Activated naive CD4-positive, alpha-beta T cell treated with anti-CD3 and anti-CD28 coated beads, Interleukin-2, amount 50 U/mL, for 16 hours (primary cell): ENCODE data around the gene SORCS2.

ENCODE experiments used
- DNase-seq: peaks from one replicate; pipeline ENCODE4 v3.0.0-alpha.2; 2020

Gene SORCS2

GRCh38 chr4:7398788-7399439, 206.6 kb downstream of the SORCS2 start:
- DNase-seq: no peak

- DNase-seq: no peak
These were observed 207.3 kb downstream of the SORCS2 start for GRCh38 chr4:7399440-7400234.

- DNase-seq: no peak
These were observed 208.4 kb downstream of the SORCS2 start for GRCh38 chr4:7400671-7401298.

- DNase-seq: no peak
These were observed 210.2 kb downstream of the SORCS2 start for GRCh38 chr4:7402526-7402925.

- DNase-seq: no peak
These were observed 210.7 kb downstream of the SORCS2 start for GRCh38 chr4:7403001-7403400.

- DNase-seq: no peak
These were observed 215.8 kb downstream of the SORCS2 start for GRCh38 chr4:7408166-7408565.

- DNase-seq: no peak
These were observed 218.1 kb downstream of the SORCS2 start for GRCh38 chr4:7410446-7410845.

GRCh38 chr4:7411491-7411890, 219.2 kb downstream of the SORCS2 start:
- DNase-seq: no peak

- no peak for DNase-seq
These were observed 219.7 kb downstream of the SORCS2 start for GRCh38 chr4:7411896-7412553.

GRCh38 chr4:7412554-7412912, 220.2 kb downstream of the SORCS2 start:
- DNase-seq: no peak

- DNase-seq: no peak
These were observed 221.7 kb downstream of the SORCS2 start for GRCh38 chr4:7414046-7414445.

- no peak for DNase-seq
These were observed 222.6 kb downstream of the SORCS2 start for GRCh38 chr4:7414736-7415510.

- DNase-seq: no peak
These were observed 223.8 kb downstream of the SORCS2 start for GRCh38 chr4:7415927-7416686.

- DNase-seq: no peak
These were observed 224.6 kb downstream of the SORCS2 start for GRCh38 chr4:7416745-7417432.

GRCh38 chr4:7417639-7418038, 225.3 kb downstream of the SORCS2 start:
- DNase-seq: no peak

- no peak for DNase-seq
These were observed 226.0 kb downstream of the SORCS2 start for GRCh38 chr4:7418131-7418943.

GRCh38 chr4:7419961-7420660, 227.8 kb downstream of the SORCS2 start:
- no peak for DNase-seq

GRCh38 chr4:7420661-7421040, 228.3 kb downstream of the SORCS2 start:
- no peak for DNase-seq

- DNase-seq: no peak
These were observed 229.2 kb downstream of the SORCS2 start for GRCh38 chr4:7421356-7422150.
